ENCODE results near the gene WNT9A.

GRCh38 chr1:227938911-227939790 lies 8.6 kb downstream of the WNT9A start:
- TF ChIP-seq CTCF (IDR thresholded peaks at IDR 0.05; ENCODE audit: low read depth, low read length, poor library complexity, severe bottlenecking) (no peak), EZH2phosphoT487 (IDR thresholded peaks at IDR 0.05; ENCODE audit: borderline replicate concordance, low read length) (no peak)
